Epithelial cell of prostate (primary cell): Measurements from ENCODE around the gene COPS8.

Experiments
- DNase-seq: peaks from one replicate; pipeline ENCODE4 v3.0.0-alpha.2; 2011; ENCODE audit warnings: low read depth, low spot score
- H3K27ac ChIP-seq: fragments of 450-650 bp; 2 replicates; pipeline ENCODE4 v1.5.1; 2017; ENCODE audit warnings: mild to moderate bottlenecking

Gene COPS8

GRCh38 chr2:237097326-237097910 is 11.7 kb downstream of the COPS8 start:
- H3K27ac ChIP-seq: peak overlapping the region; percentile 92
- no peak for DNase-seq

GRCh38 chr2:237097911-237098702 is 12.4 kb downstream of the COPS8 start:
- H3K27ac ChIP-seq: peak overlapping the region; percentile 92

GRCh38 chr2:237099804-237100203 is 14.1 kb downstream of the COPS8 start:
- H3K27ac ChIP-seq: no peak overlapping the region
- DNase-seq: no peak

More at GRCh38 chr2:237097911-237098702, 12.4 kb downstream of the COPS8 start:
- peak; percentile 91 for DNase-seq

DNA sequence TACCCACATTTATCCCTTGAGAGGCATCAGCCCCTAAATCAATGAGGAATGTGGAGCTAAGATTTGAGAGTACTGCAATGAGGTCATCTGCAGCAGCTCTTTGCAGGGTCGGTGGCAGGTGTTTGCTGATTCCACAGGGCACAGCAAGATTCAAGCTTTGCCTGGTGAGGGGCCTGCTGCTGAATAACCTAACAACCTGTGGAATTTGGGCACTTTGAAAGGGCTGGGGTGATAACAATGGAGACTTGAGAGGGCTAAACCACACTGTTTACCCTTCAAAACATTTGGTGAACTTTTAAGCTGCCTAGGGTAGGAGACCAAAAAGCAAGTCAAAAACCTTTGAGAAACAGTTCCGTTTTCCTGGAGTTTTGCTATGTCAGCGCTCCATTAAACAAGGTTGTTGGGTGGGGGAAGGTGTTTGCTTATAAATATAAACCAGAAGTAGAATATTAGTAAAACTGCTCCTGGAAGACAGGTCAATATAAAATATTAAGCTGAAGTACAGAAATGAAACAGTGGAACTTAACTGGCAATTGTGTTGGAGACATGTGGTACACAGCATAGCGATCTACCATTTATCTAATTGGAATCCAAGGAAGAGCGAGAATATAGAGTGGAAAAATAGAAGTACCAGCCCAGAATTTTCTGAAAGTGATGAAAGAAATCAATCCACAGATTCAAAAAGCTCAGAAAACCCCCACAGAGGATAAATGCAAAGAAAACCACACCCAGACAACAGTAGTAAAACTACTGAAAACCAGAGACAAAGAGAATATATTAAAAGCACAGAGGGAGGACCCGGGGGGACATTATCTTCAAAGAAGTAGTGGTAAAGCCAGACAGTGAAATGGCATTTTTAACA is 15.7 kb downstream of the COPS8 start:
- H3K27ac ChIP-seq: no peak overlapping the region
- no peak for DNase-seq

DNA sequence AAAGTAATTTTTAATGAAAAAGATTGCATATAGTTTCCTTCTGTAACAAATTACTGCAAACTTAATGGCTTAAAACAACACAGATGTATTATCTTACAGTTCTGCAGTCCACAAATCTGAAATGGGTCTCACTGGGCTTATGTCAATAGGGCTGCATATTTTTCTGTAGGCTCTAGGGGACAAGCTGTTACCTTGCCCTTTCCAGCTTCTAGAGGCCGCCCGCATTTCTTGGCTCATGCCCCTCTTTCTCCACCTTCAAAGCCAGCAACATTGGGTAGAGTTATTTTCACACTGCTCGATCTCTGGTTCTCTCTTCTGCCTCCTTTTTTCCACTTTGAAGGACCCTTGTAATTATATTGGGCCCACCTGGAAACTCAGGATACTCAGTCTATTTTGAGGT is 16.7 kb downstream of the COPS8 start:
- DNase-seq: no peak
- H3K27ac ChIP-seq: no peak overlapping the region

DNA sequence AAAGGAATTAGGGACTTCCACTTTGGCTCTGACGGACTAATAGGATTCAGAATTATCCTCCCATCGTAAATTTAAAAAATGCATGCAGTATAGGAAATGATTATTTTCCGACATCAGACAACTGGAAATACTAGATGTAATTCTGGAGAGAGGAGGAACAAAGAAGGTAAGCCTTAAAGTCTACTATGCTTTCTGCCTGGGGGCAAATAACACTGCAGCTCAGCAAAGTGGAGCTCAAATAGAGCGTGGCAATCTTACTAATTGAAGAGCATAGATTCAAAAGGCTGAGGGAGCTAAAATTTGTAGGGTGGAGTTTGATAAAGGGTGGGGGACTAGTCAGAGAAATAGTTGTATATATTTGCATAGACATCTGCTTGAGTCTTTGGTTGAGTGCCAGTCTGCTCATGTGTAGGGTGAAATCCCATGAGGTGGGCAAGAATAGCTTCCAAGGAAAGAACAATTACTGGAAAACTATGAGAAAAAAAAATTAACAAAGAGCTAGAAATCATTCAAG is 23.8 kb downstream of the COPS8 start:
- no peak for DNase-seq
- no peak overlapping the region for H3K27ac ChIP-seq

GRCh38 chr2:237113026-237113795 is 27.5 kb downstream of the COPS8 start:
- no peak for DNase-seq
- no peak overlapping the region for H3K27ac ChIP-seq

DNA sequence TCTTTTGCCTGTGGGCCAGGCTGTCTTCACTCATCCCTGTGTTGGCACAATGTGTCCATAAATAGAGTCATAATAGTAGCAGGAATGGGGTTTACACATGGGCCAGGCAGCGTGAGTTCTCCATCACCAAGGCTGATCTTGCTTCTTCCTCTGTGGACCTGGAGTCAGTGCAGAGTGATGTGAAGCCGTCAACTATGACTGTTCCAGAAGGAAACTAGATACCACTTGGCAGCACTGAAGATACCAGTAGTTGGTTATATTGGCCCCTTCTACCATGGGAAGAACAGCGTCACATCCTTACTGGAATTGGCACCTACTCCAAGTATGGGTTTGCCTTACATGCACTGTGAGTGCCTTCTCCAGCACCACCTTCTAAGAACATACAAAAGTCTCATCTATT is 30.2 kb downstream of the COPS8 start:
- DNase-seq: no peak
- H3K27ac ChIP-seq: no peak overlapping the region

- no peak for DNase-seq
- H3K27ac ChIP-seq: no peak overlapping the region
Measured at GRCh38 chr2:237116431-237116830, 30.7 kb downstream of the COPS8 start.

GRCh38 chr2:237118025-237118424 is 32.3 kb downstream of the COPS8 start:
- H3K27ac ChIP-seq: peak overlapping the region; percentile 59
- no peak for DNase-seq

GRCh38 chr2:237118561-237119155 is 33.0 kb downstream of the COPS8 start:
- no peak for DNase-seq
- peak overlapping the region; percentile 59 for H3K27ac ChIP-seq

DNA sequence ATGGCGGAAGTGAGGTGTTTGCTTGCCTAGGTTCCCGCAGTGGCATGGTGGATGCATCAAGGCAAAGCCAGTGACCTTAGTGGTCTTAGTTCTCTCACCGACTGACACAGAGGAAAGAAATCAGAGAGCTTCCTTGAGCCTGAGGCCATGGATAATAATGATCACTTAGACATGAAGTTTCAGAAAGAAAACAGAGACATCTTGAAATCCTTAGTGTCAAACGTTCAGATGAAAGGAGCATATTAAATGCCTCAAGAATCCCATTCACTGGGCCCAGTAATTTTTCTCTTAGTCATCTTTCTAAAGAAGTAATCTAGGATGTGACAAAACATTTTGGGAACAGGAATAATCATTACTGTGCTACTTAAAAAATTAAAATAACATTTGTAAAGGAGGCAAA is 35.2 kb downstream of the COPS8 start:
- no peak for DNase-seq
- H3K27ac ChIP-seq: no peak overlapping the region

DNA sequence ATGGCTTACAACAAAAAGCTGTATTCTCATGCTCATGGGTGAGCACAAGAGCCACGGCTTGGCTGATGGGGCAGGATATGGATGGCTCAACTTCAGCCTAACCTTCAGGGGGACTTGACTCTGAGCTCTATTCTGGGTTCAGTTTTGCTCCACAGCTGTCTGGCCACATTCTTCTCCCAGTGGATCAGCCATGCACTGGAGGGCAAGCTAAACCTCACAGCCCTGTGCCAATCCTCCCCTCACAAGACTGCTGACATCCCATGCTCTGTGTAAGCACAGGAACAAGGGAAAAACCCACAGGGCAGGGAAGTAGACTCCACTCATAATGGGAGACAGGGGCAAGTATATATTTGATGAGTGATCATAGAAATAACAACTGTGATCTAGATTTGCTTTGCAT is 35.6 kb downstream of the COPS8 start:
- H3K27ac ChIP-seq: no peak overlapping the region
- DNase-seq: no peak

DNA sequence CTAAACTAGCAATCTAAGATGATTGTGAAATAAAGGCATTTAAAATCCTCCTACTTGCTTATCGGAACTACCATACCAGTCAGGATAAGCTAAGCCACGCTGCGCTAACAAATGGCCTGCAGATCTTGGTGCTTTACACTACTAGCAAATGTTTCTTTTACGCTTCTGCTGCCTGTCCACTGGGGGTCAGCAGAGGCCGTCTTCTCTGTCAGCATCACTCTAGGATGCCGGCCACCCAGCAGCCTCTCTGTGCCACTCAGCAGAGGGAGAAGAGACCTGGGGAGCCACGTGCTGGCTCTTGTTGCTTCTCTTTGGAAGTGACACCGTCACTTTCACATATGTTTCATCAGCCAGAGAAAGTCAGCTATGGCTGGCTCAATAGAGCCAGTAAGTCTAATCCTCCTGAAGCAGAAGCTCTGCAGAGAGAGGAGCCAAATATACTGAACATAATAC is 36.6 kb downstream of the COPS8 start:
- no peak for DNase-seq
- H3K27ac ChIP-seq: no peak overlapping the region

DNA sequence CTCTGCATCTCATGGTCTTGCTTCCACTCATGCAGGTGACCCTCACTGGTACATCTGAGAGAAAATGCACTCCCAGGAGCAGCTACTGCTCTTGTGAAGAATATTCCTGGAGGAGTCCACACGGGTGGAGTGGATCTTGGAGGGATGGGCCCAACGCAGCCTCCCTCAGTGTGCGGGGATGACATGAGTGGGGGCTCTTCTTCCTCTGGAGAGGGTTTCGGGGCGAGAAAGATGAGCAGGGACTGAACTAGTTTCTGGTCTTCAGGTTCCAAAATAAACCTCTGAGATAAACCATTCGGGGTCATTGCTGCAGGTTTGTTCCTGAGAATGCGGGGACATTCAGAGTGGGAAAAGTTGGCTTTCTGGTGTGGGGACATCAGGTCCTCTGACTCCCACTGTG is 39.1 kb downstream of the COPS8 start:
- H3K27ac ChIP-seq: no peak overlapping the region
- no peak for DNase-seq

GRCh38 chr2:237125967-237126366 is 40.3 kb downstream of the COPS8 start:
- H3K27ac ChIP-seq: no peak overlapping the region
- no peak for DNase-seq

GRCh38 chr2:237126519-237127174 is 41.0 kb downstream of the COPS8 start:
- DNase-seq: no peak
- no peak overlapping the region for H3K27ac ChIP-seq

- DNase-seq: peak; percentile 94
Measured at GRCh38 chr2:237128026-237128703, 42.5 kb downstream of the COPS8 start.

More at GRCh38 chr2:237128026-237128703, 42.5 kb downstream of the COPS8 start:
- H3K27ac ChIP-seq: no peak overlapping the region
